OCI-LY7 (cell line): ENCODE results near the gene CLP1. TPM values are rescaled to one million over a fixed set of nuclear protein-coding genes. Genes with fewer than 3 reads are reported as not detected.

ENCODE experiments used
- BruUV-seq: library from RNA; stranded (reverse); fragments of 400-500 nt; replicated peaks from 2 replicates; lab custom pipeline; 2021; lab: Mats Ljungman, UMichigan
- CTCF ChIA-PET: fragments of 300-600 bp; sonication (Branson Sonifier 250); formaldehyde crosslinking; loops from one replicate; lab custom pipeline; 2022; ENCODE audit warnings: antibody characterized with exemption; ENCODE audit not compliant: unreplicated experiment; lab: Charles Lee
- POLR2A ChIA-PET: fragments of 300-600 bp; sonication (Branson Sonifier 250); formaldehyde crosslinking; loops from one replicate; lab custom pipeline; 2022; ENCODE audit warnings: antibody characterized with exemption; lab: Charles Lee
- DNase-seq: peaks from one replicate; pipeline ENCODE4 v3.0.0-alpha.2; 2015; ENCODE audit warnings: low spot score
- H2AFZ ChIP-seq: fragments of 200-600 bp; sonication (generic), shearing (Covaris generic); 2 replicates; pipeline ENCODE4 v1.6.1; 2014; ENCODE audit warnings: mild to moderate bottlenecking, antibody characterized with exemption, low read length, moderate library complexity
- H3K27ac ChIP-seq: fragments of 200-600 bp; sonication (generic); 2 replicates; pipeline ENCODE4 v1.5.1; 2014; ENCODE audit warnings: mixed run types, low read depth, mild to moderate bottlenecking, moderate library complexity, low read length, inconsistent platforms; ENCODE audit not compliant: poor library complexity, severe bottlenecking
- H3K36me3 ChIP-seq: fragments of 200-600 bp; sonication (generic); 2 replicates; pipeline ENCODE4 v1.6.1; 2014; ENCODE audit warnings: mild to moderate bottlenecking, antibody characterized with exemption, low read length, moderate library complexity, mixed read lengths; ENCODE audit not compliant: insufficient read depth
- H3K4me1 ChIP-seq: fragments of 200-600 bp; sonication (generic); 2 replicates; pipeline ENCODE4 v1.5.1; 2014; ENCODE audit warnings: mild to moderate bottlenecking, low read length; ENCODE audit not compliant: insufficient read depth, poor library complexity, severe bottlenecking
- H3K4me2 ChIP-seq: fragments of 200-600 bp; sonication (generic); 2 replicates; pipeline ENCODE4 v1.6.1; 2014; ENCODE audit warnings: mild to moderate bottlenecking, low read length
- H3K4me3 ChIP-seq: fragments of 200-600 bp; sonication (generic); 2 replicates; pipeline ENCODE4 v1.5.1; 2014; ENCODE audit warnings: mild to moderate bottlenecking, low read depth, low read length; ENCODE audit not compliant: poor library complexity, severe bottlenecking
- H3K79me2 ChIP-seq: fragments of 200-600 bp; sonication (generic); 2 replicates; pipeline ENCODE4 v1.6.1; 2016; ENCODE audit warnings: low read depth, mild to moderate bottlenecking, low read length, moderate library complexity, mixed read lengths; ENCODE audit not compliant: insufficient read depth
- H3K9me2 ChIP-seq: fragments of 200-600 bp; sonication (generic); 2 replicates; pipeline ENCODE4 v1.6.1; 2016; ENCODE audit warnings: mild to moderate bottlenecking, low read length, mixed read lengths; ENCODE audit not compliant: insufficient read depth
- H3K9me3 ChIP-seq: fragments of 200-600 bp; sonication (generic); 2 replicates; pipeline ENCODE4 v1.6.1; 2014; ENCODE audit warnings: mild to moderate bottlenecking, mixed run types, low read length, mixed read lengths
- H4K20me1 ChIP-seq: fragments of 200-600 bp; sonication (generic); 2 replicates; pipeline ENCODE4 v1.6.1; 2014; ENCODE audit warnings: mild to moderate bottlenecking, antibody characterized with exemption, low read length, moderate library complexity, mixed read lengths; ENCODE audit not compliant: insufficient read depth
- CTCF ChIP-seq: fragments of 200-600 bp; sonication (generic); conservative IDR thresholded peaks from 2 replicates; pipeline ENCODE4 v1.5.1; 2014; ENCODE audit warnings: mild to moderate bottlenecking, antibody characterized with exemption, low read length, moderate library complexity, mixed read lengths
- EZH2phosphoT487 ChIP-seq: fragments of 200-600 bp; sonication (generic); IDR thresholded peaks from 2 replicates; pipeline ENCODE4 v1.6.1; 2018; ENCODE audit warnings: low read depth, borderline replicate concordance, mild to moderate bottlenecking, mixed run types, antibody characterized with exemption, low read length, moderate library complexity, mixed read lengths
- intact Hi-C: fragments of 100-400 bp; cut with micrococcal nuclease; formaldehyde crosslinking; loops from one replicate; pipeline ENCODE4 v1.10.0; 2022; ENCODE audit not compliant: unreplicated experiment
- total RNA-seq, 2 experiments: library from RNA; depleted of rRNA in 1 of 2; stranded (reverse); fragments of >200 nt in 1 of 2; shearing (Covaris generic) in 1 of 2; gene quantifications; 2 replicates each; pipeline ENCODE4 v1.2.3, GENCODE V29; 2014 to 2022

The CLP1 gene
- total RNA-seq, 2 experiments from 2014 or later = 18.5 to 20.8 TPM

- intact Hi-C loops = loop anchor here (5.0 kb wide), 2 partner anchors 309 to 866 kb away; partner anchors contain the start of genes P2RX3 and SSRP1
- Histone ChIP-seq H4K20me1 (no peaks in the 10 kb centered on the region), H3K36me3 (no peaks in the 10 kb centered on the region), H3K27ac (no peak overlapping the region), H3K4me3 (no peak overlapping the region), H3K4me2 (no peak overlapping the region), H3K9me3 (no peaks in the 10 kb centered on the region), H3K4me1 (peaks cover 29% of the 10 kb centered on the region), H3K9me2 (no peaks in the 10 kb centered on the region), H3K79me2 (no peaks in the 10 kb centered on the region), H2AFZ (no peak overlapping the region)
- BruUV-seq = no TSS peak
- POLR2A ChIA-PET = no interaction called here
- CTCF ChIA-PET = no interaction called here
- DNase-seq = no peak
- no peak for TF ChIP-seq EZH2phosphoT487
- TF ChIP-seq CTCF = no peak
Measured at GRCh38 chr11:57646194-57646798, 11.3 kb upstream of the CLP1 start.

DNA sequence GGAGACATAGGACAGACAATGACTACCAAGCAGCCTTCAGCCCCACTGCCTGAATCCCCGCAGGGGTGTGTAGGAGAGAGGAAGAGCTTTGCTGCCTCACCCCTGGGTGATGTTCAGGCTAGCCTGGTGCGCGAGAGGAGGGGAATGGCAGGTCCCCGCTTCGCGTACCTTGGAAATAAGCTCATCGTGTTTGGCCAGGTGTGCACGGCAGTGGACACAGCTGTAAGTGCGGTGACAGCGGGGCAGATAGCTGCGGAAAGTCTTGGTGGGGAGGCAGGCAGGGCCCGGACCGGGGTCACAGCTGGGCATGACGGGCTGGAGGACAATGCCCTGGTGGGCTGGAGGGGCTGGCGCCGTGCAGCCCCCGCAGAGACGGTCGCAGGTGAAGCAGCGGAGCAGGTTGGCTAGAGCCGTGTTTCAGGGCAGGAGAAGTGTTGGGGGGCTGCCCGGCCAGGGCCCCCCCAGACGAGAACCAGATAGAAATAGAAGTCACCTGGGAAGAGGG, 10.7 kb upstream of the CLP1 start:
- no peaks in the 10 kb centered on the region for H4K20me1 ChIP-seq
- H3K9me3 ChIP-seq = no peaks in the 10 kb centered on the region
- H3K4me2 ChIP-seq = no peak overlapping the region
- no peak for TF ChIP-seq EZH2phosphoT487
- no peak overlapping the region for H3K4me3 ChIP-seq
- no TSS peak for BruUV-seq
- no peak for DNase-seq
- intact Hi-C loops = loop anchor here (5.0 kb wide), 2 partner anchors 310 to 865 kb away; partner anchors contain the start of genes P2RX3 and SSRP1
- POLR2A ChIA-PET = no interaction called here
- peaks cover 27% of the 10 kb centered on the region for H3K4me1 ChIP-seq
- H3K9me2 ChIP-seq = no peaks in the 10 kb centered on the region
- H3K36me3 ChIP-seq = no peaks in the 10 kb centered on the region
- no peak overlapping the region for H2AFZ ChIP-seq
- H3K27ac ChIP-seq = no peak overlapping the region
- CTCF ChIA-PET = no interaction called here
- H3K79me2 ChIP-seq = no peaks in the 10 kb centered on the region

DNA sequence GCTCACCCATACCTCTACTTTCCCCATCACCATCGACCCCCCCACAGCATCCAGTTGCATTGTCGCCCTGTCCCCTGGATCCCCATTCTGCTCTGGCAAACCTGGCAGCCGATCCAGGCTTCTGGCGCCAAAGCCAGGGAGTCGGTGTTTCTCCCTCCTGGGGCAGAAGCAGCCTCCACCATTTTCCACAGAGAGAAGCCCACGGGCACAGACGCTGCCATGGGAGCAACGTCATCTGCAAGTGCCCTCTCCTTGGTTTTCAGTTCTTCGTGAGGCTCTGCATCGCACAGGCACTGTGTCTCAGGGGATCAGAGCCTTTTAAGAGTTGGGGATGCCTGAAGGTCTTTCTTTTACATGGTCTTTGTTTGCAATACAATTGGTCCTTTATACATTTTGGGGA, 10.2 kb upstream of the CLP1 start:
- TF ChIP-seq EZH2phosphoT487 = no peak
- Histone ChIP-seq H3K36me3 (no peaks in the 10 kb centered on the region), H4K20me1 (no peaks in the 10 kb centered on the region), H2AFZ (no peak overlapping the region), H3K9me2 (no peaks in the 10 kb centered on the region), H3K79me2 (no peaks in the 10 kb centered on the region), H3K9me3 (no peaks in the 10 kb centered on the region), H3K4me3 (no peak overlapping the region), H3K4me1 (peaks cover 27% of the 10 kb centered on the region), H3K4me2 (no peak overlapping the region), H3K27ac (no peak overlapping the region)
- no TSS peak for BruUV-seq
- DNase-seq = no peak
- intact Hi-C loops = loop anchor here (5.0 kb wide), 2 partner anchors 310 to 865 kb away; partner anchors contain the start of genes P2RX3 and SSRP1
- POLR2A ChIA-PET = no interaction called here
- CTCF ChIA-PET = no interaction called here
